ENCODE measurements around the gene EEF2. TPM values are rescaled to one million over a fixed set of nuclear protein-coding genes. Genes with fewer than 3 reads are reported as not detected.
A peak's percentile ranks its signal among the peaks of the same experiment; 100 is the strongest.
"Not testable (repeated sequence)": the region's sequence is repeated elsewhere in the genome, so short reads cannot be mapped to it uniquely, and the experiment has no call there.

Gene EEF2
- total RNA-seq, 1 donor from 2014 or later: 2,154 TPM

DNA sequence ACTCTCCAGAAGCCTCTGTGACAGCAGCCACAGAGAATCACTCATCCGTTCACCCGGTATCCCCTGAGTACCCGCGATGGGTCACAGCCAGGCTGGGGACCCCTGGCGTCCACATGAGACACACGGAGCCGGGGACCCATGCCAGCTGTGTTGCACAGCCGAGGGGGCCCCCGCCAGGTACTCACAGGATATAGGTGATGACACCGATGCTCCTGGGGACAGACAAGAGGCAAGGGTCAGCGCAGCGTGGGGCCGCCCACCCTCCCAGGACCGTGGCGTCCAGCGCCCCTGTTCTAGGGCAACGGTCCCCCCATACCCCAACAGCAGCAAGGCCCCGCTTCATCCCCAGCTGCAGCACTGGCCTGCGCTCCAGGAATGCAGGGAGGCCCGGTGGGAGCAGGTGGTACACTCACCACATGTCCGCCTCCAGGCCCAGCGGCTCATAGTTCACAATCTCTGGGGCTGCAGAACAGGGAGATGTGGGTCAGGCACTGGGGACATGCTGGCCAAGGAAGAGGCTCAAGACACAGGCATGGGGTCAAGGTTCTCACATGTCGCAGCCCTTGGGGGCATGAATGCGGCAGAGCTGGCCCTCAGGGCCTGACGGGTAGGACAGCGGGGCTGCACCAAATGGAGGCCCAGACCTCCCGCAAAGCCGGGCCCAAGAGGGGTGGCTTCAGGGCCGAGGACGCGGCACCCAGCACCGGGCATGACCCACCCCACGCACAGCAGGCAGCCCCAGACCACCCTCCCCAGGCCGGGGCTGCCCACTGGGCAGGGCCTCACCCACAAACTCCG, 21.6 kb downstream of the EEF2 start:
- intact Hi-C loops (cut with DNase I): loop anchor here (10.0 kb wide), 1 partner anchor 199 kb away; the partner anchor contains the start of genes APBA3 and MRPL54
- DNase-seq (ENCODE audit: missing footprints) (no peak), ATAC-seq (no peak)

DNA sequence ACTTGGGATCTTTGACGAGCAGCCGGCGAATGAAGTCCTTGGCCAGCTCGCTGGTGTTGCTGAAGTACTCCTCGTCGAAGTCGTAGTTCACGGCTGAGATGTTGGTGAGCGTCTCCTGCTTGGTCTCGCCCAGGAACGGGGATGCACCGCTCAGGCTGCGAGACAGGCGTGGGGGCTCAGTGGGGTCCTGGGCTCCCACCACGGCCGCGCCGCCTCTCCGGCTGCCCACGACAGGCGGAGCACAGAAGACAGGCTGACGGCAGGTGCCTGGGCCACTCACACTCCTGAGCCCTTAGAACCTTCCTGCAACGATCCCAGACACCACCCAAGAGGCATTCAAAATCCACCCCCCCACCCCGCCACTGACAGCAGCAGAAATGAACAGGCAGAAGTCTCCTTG, 24.3 kb downstream of the EEF2 start:
- ATAC-seq (peak; percentile 5), DNase-seq (ENCODE audit: missing footprints) (no peak)
- intact Hi-C loops (cut with DNase I): loop anchor here (10.0 kb wide), 1 partner anchor 196 kb away; the partner anchor contains the start of genes APBA3 and MRPL54

DNA sequence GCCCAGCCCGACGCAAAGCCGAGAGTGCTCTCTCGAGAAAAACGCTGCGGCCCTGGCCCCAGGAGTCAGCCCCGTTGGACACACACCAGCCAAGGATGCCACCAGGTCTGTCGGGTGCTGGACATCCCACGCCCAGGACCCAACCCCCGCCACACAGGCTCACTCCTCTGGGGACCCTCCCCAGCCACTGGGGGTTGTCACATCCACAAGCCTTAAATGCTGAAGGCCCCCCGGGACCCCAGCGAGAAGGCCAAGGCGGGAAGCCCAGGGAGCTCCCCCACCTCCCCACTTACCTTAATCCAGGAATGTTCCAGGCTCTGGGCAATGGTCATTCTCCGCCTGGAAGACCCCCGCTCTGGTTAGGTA, 25.5 kb downstream of the EEF2 start:
- intact Hi-C loops (cut with DNase I): loop anchor here (10.0 kb wide), 1 partner anchor 195 kb away; the partner anchor contains the start of genes APBA3 and MRPL54
- DNase-seq (ENCODE audit: missing footprints): no peak

DNA sequence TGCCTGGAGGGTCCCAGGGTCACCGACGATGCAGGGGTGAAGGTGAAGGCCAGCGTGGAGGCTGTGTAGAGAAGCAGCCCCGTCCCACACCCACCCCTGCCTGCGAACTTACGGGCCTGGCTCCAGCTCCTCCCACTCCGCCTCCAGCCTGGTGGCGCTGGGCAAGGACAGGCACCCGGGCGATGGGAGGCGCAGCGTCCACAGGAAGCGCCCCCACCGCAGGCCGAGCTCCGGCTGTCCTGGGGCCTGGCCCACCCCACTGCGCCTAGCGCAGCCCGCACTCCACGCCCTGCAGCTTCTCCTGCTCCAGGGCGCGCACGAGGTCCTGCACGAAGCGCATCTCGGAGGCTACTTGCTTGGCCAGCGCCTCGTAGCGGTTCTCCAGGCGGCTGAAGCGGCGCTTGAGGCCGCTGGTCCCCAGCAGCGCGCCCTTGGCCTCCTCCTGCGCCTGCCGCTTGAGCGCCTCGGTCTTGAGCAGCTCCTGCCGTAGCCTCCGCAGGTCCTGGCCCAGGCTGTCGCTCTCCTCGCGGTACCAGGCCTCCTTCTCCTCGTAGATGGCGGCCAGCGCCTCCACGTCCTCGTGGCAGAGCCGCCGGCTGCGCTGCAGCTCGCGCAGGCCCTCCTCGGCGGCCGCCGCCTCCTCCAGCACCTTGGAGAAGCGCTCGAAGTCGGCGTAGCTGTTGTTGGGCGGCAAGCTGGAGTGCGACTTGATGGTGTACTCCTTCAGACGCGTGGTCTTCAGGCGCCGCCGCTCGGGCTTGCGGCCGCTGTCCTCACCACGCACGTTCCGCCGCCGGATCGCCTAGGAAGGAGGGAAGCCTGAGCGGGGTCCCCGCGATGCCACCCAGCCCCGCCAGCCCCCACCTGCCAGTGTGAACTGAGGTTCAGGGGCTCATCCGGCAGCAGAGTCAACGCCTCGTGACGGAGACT, 26.2 kb downstream of the EEF2 start:
- no peak for DNase-seq (ENCODE audit: missing footprints)
- intact Hi-C loops (cut with DNase I): no loop called here
- ATAC-seq: no peak

More for the DNA sequence above, 25.5 kb downstream of the EEF2 start:
- no peak for ATAC-seq

DNA sequence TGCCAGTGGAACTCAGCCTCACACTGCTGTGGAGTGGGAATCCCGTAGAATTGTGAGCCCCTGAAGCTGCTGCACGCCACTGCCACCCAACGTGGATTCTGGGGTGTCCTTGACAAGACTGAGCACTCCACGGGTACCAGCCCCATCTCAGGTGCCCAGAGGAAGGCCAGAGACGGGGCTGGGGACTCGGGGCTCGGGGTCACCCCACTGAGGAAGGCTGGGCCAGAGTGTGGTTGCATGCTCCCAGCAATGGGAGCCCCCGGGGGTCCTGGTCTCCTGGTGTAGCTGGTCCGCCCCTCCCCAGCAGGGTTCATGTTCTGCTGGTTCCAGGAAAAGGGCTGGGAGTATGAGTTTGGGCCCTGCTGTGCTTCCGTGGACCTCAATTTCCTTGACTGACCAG, 29.6 kb downstream of the EEF2 start:
- DNase-seq (ENCODE audit: missing footprints): no peak
- intact Hi-C loops (cut with DNase I): no loop called here
- ATAC-seq: no peak

DNA sequence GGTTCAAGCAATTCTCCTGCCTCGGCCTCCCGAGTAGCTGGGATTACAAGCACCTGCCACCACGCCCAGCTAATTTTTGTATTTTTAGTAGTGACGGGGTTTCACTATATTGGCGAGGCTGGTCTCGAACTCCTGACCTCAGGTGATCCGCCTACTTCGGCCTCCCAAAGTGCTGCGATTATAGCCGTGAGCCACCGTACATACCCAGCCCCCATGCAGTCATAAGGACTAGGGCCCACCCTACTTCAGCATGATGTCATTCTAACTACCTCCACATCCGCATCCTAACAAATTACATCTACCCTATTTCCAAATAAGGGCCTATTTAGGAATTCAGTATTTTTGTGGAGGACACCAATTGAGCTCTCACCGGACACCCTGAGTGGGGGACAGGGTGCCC, 30.0 kb downstream of the EEF2 start:
- intact Hi-C loops (cut with DNase I); ATAC-seq; DNase-seq (ENCODE audit: missing footprints): not testable (repeated sequence)

DNA sequence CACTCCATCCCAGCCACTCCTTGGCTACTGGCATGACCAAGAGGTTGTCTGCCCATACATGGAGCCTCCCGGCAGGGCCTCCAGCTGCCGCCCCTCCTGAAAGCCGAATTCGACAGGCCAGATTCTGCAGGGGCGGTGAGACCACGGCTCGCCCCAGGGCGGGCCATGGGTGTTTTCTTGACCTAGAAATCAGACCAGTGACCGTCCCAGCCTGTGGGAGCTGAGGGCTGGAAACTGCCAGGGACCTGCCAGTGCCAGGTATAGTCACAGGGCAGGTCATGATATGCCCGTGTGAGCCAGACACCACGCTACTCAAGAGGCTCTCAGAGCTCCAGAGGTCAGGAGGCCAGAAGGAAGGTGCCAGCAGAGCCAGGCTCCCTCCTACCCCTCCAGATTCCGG, 31.2 kb downstream of the EEF2 start:
- ATAC-seq: peak; percentile 37
- intact Hi-C loops (cut with DNase I): loop anchor here (5.0 kb wide), 1 partner anchor 1787 kb away; no protein-coding TSS in a partner anchor
- DNase-seq (ENCODE audit: missing footprints): no peak

DNA sequence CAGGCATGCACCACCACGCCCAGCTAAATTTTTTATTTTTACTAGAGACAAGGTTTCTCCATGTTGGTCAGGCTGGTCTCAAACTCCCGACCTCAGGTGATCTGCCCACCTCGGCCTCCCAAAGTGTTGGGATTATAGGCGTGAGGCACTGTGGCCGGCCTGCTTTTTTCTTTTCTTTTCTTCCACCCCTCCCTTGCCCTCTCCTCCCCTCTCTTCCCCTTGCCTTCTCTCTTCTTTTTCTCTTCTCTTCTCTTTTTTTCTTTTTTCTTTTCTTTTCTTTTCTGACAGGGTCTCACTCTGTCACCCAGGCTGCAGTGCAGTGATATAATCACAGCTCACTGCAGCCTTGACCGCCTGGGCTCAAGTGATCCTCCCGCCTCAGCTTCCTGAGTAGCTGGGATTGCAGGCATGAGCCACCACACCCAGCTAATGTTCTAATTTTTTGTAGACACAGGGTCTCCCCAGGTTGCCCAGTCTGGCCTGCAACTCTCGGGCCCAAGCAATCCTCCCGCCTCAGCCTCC, 32.4 kb downstream of the EEF2 start:
- not testable (repeated sequence) for ATAC-seq; DNase-seq (ENCODE audit: missing footprints)
- intact Hi-C loops (cut with DNase I): loop anchor here (5.0 kb wide), 1 partner anchor 1786 kb away; no protein-coding TSS in a partner anchor

DNA sequence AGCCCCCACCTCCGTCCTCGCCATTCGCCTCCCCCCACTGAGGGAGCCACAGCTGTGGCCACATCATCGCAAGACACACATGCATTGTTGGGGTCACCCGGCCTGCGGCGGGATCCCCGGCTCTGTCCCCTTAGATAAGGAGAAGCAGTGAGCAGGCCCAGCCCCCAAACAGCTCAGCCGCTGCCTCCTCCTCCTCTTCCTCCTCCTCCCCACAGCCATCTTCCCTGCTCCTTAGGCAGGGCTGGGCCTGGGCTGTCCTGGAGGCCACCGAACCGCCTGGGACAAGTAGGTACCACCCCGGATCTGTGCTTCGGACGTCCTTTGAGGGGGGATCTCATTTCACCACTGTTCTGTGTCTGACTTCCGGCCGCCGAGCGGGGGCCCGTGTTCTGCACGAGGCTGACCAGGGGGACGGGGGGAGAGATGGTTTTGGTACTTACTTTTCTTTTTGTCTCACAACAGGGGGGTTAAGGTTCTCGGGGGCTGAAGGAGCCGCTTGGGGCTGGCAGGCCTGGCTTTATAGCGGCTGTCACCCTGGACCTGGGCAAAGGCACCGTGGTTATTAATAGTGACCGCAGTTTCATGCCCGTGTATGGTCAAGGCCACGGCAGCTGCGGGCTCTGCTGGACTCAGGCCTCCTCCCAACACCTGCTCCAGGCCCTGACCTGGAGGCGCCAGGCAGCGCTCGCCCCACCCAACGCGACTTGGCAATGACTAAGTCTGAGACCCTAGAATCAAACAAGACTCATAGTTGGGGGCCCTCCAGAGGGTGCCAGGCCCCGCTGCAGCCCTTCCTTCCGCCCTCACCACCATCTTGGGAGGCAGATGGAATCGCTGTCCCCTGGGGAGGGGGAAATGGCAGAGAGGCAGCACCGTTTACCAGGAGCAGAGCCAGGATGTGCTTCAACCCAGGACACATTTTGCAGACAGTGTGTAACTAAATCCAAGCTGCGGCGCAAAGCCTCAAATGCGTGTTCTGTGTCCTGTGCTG, 34.1 kb downstream of the EEF2 start:
- intact Hi-C loops (cut with DNase I): loop anchor here (5.0 kb wide), 1 partner anchor 1784 kb away; no protein-coding TSS in a partner anchor
- peak; percentile 82 for DNase-seq (ENCODE audit: missing footprints)
- peak; percentile 76 for ATAC-seq

DNA sequence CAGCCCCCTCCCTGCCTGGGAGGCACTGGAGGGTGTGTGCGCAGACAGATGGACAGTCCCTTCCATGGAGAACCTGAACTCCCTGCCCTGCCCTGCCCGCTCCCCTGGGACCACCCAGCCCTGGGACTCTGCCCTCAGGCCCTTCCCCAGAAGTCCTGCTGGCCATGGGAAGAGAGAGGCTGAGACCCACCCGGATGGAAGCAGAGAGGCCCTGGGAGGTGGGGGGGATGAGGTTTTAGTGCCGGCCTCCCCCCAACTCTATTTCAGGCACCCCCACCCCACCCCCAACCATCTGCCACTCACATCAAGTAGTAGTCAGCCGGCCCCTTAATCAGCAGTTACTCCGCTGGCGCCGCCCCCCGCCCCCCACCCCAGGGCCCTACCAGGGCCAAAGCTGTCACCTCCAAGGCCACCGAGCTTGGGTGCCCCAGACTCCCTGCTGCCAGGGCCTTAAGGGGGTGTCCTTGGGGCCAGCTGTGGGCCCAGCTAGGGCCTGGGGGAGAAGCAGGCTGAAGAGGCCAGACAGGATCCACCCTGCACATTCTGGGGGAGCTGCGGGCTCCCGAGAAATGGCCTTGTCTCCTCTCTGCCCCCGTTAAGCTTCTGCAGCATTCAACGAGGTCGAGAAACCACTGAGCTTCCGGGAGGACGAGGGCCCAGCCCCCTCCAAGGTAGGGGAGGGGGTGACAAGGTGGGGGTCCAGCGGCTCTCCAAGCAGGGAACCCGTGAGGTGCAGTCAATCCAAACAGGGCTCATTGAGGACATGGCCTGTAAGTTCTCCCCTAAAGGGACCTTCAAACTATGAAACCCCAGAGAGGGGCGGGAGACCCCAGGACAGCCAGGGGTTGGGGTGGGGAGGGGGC, 35.0 kb downstream of the EEF2 start:
- intact Hi-C loops (cut with DNase I): loop anchor here (5.0 kb wide), 1 partner anchor 1783 kb away; no protein-coding TSS in a partner anchor
- ATAC-seq: peak; percentile 17
- no peak for DNase-seq (ENCODE audit: missing footprints)

DNA sequence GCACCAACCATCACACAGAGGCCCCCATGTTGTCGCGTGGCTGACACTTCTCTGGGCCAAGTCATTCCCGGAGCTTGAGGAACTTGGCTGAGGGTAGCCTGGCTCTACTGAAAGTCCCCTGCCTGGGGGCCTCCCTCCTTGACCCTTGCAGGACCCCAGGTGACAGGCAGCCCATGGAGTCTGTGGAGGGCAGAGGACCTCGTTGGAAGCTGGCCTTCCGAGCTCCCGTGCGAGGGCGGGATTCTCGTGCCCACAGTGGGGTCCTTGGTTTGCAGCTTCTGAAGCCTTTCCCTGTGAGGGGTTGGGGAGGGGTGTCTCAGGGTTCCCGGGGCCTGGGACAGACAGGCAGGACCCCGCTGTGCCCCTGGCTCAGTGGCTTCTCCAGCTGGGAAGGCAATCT, 36.0 kb downstream of the EEF2 start:
- intact Hi-C loops (cut with DNase I): no loop called here
- DNase-seq (ENCODE audit: missing footprints): no peak
- no peak for ATAC-seq

DNA sequence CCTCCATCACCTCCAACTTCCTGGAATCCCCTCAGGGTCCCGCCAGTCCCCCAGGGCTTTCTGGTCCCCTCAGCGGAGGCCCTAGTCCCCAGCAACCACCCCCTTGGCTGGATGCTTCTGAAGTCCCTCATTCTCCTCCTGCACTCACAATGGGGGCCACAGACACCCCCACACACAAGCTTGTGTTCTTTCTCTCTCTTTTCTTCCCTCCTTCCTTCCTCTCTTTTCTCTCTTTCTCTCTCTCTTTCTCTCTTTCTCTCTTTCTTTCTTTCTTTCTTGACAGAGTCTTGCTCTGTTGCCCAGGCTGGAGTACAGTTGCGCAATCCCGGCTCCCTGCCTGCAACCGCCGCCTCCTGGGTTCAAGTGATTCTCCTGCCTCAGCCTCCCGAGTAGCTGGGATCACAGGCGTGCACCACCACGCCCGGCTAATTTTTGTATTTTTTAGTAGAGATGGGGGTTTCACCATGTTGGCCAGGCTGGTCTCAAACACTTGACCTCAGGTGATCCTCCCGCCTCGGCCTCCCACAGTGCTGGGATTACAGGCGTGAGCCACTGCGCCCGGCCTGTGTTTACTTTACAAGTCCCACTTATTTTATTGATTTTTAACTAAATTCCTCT, 37.8 kb downstream of the EEF2 start:
- intact Hi-C loops (cut with DNase I); DNase-seq (ENCODE audit: missing footprints); ATAC-seq: not testable (repeated sequence)

DNA sequence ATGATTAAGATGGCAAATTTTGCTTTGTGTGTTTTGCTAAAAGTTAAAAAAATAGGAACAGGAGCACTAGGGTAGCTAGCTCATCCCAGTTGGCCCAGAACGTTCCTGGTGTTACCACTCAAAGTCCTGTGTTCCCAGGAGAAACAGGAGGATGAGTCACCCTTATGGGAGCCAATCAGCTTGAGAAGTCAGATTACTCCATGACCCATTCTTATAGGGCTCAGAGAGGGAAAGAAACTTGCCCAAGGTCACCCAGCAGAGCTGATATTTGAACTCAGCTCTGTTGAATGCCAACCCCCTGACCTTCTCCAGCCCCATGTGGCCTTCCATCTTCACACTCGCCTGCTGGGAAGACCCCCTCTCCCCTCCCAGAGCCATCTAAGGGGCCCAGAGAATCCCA, 39.4 kb downstream of the EEF2 start:
- intact Hi-C loops (cut with DNase I): no loop called here
- DNase-seq (ENCODE audit: missing footprints): no peak
- no peak for ATAC-seq

DNA sequence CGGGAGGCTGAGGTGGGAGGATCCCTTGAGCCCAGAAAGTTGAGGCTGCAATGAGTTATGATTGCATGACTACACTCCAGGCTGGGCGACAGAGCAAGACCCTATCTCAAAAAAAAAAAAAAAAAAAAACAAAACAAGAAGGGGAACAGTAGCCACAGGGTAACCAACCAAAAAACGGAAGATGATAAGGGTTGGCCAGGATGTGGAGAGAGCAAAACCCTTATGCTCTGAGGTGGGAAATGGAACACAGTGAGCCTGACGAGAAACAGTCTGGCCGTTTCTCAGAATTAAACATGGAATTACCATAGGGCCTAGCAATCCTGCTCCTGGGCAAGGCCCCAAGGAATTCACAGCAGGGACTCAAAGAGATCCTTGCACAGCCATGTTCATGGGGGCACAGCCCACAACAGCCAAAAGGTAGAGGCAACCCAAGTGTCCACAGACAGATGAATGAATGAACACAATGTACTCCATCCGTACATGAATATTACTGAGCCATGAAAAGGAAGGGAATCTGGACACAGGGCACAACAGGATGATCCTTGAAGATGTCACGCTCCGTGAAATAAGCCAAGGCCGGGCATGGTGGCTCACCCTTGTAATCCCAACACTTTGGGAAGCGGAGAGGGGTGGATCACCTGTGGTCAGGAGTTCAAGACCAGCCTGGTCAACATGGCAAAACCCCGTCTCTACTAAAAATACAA, 41.1 kb downstream of the EEF2 start:
- intact Hi-C loops (cut with DNase I): no loop called here
- ATAC-seq (no peak), DNase-seq (ENCODE audit: missing footprints) (no peak)

DNA sequence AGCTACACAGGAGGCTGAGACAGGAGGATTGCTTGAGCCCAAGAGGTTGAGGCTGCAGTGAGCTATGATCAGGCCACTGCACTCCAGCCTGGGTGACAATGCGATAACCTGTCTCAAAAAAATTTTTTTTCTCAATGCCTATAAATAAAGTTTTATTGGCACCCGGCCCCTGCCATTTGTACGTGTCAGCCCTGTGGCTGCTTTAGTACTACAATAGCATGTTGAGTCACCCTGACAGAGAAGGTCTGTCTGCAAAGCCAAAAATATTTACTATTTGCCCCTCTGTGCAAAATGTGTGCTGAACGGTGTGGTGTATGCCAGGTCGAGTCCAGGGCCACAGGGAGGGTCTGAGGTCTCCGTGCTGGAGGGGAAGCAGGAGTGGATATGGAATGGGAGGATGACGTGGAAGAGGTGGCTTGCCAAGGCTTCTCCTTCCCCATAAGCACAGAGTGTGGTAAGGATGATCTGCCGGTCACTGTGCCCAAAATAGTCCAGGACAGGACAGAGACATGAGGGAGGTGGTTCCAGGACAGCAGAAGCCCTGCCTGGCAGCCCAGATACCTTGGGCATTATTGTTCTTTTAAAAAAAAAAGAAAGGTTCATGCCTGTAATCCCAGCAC, 42.4 kb downstream of the EEF2 start:
- intact Hi-C loops (cut with DNase I): no loop called here
- peak; percentile 55 for DNase-seq (ENCODE audit: missing footprints)
- ATAC-seq: peak; percentile 77
